Measurements from ENCODE around the gene LCN12.

Gene LCN12, protein sequence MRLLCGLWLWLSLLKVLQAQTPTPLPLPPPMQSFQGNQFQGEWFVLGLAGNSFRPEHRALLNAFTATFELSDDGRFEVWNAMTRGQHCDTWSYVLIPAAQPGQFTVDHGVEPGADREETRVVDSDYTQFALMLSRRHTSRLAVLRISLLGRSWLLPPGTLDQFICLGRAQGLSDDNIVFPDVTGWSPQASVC

DNA sequence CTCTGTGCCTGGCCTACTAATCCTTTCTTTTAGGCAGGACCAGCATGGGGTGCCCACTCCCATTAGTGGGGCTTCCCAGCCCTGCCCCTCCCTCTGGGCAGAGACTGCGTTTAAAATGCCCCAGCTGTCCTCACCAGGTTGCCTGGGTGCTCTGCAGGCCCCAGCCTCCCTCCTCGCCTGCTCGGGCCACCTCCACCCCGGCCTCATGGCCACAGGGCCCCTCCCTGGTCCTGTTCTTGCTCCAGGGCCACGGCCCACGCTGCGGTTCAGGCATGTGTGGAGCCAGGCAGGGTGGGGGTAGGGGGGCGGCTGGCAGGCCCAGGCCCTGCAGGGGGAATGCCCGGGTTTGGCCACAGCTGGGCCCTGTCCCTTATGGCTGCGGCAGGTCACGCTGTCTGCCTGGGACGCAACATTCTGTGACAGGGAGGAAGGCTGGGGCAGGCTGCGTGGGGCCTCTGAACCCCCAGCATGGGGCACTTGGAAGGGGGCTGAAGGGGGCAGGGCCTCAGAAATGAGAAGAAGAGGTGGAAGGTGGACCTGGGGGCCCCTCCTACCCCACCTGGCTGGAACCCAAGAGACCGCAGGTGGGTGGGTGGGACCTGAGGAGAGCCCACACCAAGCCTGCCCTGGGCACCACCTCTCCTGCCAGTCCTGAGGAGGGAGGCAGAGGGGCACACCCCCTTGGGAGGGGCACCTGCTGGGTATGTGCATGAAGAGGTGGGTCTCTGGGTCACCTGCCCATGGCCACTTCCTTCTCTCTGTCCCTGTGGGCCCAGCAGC is at the start of gene LCN12:
LCN12 (plus strand) TSS at position 733 of the 780 bp plus-strand sequence. CDS start 55 bp downstream, outside the sequence.
- DNase-seq (ENCODE audit: low read depth, low spot score), result no peak
- no peak within 1 kb of the TSS for H3K27ac ChIP-seq

DNA sequence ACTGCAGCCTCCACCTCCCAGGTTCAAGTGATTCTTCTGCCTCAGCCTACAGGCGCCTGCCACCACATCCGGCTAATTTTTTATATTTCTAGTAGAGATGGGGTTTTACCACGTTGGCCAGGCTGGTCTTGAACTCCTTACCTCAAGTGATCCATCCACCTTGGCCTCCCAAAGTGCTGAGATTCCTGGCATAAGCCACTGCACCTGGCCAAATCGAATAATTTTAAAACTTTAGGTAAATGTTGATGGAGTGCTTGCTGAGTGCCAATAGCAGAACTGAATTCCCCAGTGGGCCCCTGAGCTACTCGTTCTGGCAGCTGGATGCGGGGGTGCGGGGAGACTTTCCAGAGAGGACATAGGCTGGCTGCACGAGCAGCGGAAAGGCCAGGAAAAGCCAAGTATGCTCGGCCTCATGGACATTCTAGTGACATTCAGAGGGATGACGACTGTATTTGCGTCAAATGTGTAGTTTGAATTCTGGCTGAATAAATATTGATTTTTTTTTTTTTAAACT is 49.0 kb upstream of the LCN12 start:
- DNase-seq (ENCODE audit: low read depth, low spot score), result no peak
- peak overlapping the region; percentile 99 for H3K27ac ChIP-seq

DNA sequence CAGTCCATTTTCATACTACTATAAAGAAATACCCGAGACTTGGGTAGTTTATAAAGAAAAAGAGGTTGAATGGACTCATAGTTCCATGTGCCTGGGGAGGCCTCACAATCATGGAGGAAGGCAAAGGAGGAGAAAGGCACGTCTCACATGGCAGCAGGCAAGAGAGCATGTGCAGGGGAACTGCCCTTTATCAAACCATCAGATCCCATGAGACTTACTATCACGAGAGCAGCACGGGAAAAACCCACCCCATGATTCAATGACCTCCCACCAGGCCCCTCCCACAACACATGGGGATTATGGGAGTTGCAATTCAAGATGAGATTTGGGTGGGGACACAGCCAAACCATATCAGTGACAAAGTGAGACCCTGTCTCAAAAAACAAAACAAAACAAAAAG is 45.8 kb upstream of the LCN12 start:
- DNase-seq (ENCODE audit: low read depth, low spot score), result no peak

DNA sequence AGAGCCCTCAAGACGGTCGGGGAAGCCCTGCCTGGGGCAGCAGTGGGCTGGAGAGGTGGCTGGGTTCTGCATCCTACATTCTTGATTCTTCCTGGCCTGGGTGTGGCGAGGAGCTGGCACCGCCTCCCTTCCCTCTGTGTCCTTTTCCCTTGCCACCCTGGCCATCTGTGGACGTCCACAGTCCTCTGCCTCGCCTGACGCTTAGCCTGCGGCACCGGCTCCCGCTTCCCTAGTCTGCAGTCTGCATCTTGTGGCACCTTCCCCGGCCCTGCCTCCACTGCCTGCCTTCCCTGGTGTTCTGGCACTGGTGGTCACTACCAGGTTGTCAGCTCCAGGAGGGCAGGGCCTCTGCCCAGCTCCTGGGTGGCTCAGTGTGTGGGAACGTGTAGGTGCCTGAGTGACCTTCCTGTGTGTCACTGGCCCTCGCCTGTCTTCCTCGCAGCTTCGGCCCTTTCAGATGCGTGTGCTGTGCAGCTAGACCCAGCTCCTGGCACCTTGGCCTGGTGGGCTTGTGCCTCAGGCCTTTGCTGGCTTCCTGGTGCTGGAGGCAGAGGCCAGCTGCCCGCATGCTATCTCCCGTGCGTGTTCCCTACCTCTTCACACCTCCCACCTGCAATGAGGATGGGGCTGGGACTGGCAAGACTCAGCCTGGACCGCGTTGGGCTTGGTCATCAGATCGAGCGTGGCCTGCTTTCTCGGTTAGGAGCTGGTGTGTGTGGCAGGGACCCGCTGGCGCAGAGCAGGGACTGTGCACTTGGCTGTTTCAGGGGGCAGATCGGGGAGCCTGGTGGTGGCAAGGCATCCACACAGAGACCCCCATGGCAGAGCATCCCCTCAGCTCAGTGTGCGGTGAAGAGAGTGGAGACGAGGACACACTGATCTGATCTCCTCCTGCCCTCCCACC is 44.8 kb upstream of the LCN12 start:
- no peak overlapping the region for H3K27ac ChIP-seq
- no peak for DNase-seq (ENCODE audit: low read depth, low spot score)

More for the DNA sequence above, 45.8 kb upstream of the LCN12 start:
- no peak overlapping the region for H3K27ac ChIP-seq

DNA sequence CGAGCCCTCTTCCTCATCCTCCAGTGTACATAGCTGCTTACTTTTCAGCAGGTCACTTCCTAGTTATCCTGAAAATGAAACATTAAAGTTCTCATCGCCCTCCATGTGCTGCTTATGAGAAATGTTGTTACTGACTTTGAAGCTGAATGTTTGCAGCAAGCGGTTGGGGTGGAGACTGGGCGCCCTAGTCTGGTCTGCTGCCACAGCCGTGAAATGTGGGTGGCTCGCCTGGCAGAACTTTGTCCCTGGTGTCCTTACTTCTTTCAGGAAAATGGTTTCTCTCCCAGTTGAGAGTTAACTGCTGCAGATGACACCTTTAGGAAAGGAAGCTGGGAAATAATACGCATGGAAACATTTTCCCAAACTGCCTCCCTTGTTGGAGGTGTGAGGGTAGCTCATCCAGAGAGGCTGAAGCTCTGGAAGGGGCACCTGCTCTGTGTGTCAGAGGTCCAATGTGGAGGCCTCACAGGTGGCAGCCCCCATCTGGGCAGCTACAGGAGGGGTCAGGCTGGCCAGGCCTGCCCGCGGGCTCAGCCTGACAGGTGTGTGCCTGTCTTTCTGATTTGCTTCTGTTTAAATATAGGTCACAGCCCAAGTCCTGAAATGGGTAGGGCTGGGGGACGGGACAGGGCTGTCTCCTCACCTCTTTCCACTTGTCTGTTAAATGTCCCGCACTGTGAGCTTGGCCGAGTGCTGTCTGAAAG is 41.7 kb upstream of the LCN12 start:
- no peak for DNase-seq (ENCODE audit: low read depth, low spot score)
- H3K27ac ChIP-seq, result no peak overlapping the region

DNA sequence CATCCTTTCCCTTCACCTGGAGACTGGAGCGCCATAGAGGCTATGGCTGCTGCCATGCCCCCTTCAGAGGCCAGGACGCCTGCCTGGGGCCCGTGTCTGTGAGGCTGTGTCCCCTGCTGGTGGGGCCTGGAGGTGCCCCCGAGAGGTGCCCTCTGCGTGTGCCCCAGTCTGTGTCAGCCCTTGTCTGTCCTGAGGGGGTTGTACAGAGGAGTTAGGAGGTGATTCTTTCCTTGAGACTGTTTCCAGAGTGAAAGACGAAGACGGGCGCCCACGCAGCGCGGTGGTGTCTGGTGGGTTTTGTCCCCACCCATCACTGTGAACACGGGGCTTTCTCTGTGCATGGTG is 41.2 kb upstream of the LCN12 start:
- no peak overlapping the region for H3K27ac ChIP-seq
- no peak for DNase-seq (ENCODE audit: low read depth, low spot score)

DNA sequence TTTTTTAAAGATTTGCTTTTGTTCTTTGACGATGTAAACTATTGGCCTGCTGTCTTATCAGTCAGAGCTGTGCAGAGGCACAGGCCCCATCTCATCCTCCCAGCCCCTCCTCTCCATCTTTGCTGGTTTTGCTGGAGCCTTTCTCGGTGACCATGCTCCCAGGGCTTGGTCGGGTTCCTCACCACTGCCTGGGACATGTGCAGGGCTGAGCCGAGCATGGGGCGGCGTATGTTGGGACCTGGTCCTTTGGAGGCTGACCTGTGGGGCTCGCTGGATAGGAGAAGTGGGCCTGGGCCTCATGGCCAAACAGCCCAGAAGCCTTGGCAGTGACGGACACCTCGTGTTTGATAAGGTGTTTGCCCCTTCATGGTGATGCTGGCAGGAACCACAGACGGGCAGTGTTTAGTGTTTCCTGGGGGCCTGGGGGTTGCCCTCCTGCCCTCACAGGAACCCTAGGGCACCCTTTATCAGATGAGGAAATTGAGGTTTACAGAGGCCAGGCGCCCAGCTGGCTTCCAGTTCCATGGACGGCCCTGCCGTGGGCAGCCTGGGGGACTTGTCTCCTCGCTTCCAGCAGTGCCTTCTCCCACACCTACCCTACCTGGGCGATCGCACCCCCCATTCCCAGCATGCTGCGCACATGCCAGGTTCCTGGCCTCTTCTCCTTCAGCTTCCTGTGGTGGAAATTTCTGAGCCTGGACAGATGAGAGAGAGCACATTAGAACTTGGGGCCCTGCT is 38.2 kb upstream of the LCN12 start:
- no peak overlapping the region for H3K27ac ChIP-seq
- no peak for DNase-seq (ENCODE audit: low read depth, low spot score)

DNA sequence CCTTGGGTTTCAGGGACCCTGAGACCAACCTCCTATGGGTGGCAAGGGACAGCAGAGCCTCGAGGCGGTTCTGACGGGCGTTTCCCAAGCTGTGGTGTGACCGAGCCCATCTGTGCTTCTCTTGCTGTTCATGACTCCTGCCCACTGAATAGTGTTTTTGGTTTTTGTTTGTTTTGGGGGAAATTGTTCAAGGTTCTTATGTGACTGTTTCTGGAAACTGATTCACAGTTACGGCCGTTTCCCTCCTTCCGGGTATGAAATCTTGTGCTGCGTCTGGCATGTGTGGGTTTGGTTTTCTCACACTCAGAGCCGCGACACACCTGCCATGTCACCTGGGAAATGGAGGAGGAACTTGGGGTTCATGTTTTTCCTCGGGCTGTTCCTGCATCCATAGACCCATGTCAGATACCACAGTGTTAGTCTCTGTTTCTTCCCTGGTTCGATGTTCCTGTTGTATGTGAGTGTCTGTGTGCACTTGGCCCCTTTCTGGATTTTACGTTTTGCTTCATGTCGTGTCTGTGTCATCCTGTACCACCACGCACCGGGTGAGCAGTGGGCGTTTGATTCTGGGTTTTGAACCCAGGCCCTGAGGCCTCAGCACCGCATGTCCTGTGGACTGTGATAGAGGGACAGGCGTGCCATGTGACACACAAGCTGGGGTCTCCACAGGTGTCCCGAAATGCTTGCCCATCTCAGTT is 36.3 kb upstream of the LCN12 start:
- H3K27ac ChIP-seq, result no peak overlapping the region

DNA sequence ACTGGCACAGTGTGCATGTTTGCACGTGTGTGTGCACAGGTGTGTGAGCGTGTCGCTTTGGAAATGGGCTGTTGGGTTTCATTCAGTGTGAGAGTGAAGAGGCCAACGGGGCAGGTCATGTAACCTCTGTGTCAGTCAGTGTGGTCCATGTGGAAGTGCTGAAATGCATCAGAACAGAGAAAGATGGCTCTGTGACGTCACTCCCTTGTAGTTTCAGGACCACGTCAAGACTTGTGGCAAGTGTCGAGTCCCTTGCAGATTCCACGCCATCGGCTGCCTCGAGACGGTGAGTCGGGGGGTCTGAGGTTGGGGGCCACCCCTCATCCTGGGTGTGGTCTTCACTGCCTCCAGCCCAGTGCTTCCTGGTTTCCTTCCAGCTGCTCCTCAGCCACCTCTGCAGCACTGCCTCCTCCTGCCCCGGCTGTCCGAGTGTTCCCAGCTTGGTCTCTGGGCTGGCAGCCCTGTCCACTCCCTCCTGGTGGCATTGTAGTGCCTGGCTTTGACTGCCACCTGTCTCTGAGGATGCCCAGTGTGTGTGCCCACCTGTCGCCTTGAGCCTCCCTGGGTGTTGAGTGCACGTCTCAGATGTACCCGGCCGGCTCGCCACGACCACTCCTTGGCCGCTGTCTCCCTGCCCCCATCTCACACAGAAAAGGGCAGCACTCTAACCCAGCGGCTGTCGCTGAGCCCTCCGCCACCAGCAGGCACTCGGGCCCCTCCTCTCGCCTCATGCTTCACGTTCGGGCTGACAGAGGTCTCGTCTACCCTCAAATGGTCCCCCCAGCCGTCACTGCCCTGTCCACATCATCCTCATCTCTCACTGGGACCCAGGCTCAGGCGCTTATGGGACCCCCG is 35.5 kb upstream of the LCN12 start:
- no peak for DNase-seq (ENCODE audit: low read depth, low spot score)
- H3K27ac ChIP-seq, result no peak overlapping the region

More for the DNA sequence above, 36.3 kb upstream of the LCN12 start:
- DNase-seq (ENCODE audit: low read depth, low spot score), result no peak

DNA sequence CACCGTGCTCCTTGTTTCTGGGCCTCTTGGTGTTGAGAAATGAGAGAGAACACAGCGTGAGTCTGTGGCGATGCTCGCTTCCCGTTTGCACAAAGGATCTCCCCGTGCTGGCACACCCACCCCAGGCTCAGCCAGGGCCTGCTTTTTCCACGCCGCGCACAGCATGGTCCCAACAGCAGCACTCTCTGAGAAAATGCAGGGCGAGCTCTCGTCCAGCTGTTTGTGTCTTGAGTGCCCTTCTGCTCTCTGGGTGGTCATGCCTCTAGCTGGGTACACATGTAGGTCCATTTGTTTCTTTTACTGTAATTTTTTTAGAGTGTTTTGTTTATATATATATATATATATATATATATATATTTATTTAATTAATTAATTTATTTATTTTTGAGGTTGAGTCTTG is 34.2 kb upstream of the LCN12 start:
- no peak overlapping the region for H3K27ac ChIP-seq
- no peak for DNase-seq (ENCODE audit: low read depth, low spot score)

DNA sequence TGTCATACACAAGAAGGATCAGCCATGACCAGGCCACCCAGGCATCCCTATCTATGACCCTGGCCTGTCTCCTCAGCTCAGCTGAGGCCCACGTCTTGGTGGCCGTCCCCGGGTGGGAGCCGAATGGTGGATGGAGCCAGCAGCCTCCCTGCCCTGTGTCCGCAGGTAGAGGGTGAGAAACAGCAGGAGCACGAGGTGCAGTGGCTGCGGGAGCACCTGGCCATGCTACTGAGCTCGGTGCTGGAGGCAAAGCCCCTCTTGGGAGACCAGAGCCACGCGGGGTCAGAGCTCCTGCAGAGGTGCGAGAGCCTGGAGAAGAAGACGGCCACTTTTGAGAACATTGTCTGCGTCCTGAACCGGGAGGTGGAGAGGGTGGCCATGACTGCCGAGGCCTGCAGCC is 32.0 kb upstream of the LCN12 start:
- no peak for DNase-seq (ENCODE audit: low read depth, low spot score)
- H3K27ac ChIP-seq, result no peak overlapping the region

DNA sequence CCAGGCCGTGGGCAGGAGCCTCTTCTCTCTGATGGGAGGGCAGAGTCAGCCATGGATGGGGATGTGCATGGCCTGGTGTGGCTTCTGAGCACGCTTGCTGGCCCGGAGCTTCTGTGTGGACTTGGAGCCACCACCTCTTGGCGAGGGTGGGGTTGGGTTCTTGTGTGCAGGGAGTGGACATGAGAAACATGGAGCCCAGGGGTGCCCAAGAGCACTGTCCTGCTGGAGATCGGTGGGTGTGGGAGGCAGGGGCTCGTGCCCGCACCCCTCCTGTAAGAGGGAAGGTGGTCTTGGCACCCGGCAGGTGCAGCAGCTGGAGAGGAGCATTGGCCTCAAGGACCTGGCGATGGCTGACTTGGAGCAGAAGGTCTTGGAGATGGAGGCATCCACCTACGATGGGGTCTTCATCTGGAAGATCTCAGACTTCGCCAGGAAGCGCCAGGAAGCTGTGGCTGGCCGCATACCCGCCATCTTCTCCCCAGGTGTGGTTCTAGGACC is 31.3 kb upstream of the LCN12 start:
- DNase-seq (ENCODE audit: low read depth, low spot score), result no peak
- H3K27ac ChIP-seq, result no peak overlapping the region

DNA sequence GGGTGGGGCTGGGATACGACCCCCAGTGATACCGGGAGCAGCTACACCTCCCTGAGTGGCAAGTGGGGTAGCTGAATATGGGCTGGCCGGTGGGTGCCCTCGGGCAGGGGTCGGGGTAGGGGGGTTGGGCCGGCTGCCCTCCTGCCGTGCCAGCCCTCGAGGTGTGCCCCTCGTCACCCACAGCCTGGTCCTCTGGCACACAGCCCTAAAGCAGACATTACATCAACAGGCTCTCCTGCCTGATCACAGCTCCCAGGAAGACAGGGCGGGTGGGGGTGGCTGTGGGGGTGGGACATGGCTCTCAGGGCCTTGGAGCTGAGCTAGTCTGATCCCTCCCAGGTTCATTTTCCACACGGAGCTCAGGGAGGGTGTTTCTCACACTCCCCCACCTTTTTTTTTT is 30.8 kb upstream of the LCN12 start:
- no peak for DNase-seq (ENCODE audit: low read depth, low spot score)
- H3K27ac ChIP-seq, result no peak overlapping the region

DNA sequence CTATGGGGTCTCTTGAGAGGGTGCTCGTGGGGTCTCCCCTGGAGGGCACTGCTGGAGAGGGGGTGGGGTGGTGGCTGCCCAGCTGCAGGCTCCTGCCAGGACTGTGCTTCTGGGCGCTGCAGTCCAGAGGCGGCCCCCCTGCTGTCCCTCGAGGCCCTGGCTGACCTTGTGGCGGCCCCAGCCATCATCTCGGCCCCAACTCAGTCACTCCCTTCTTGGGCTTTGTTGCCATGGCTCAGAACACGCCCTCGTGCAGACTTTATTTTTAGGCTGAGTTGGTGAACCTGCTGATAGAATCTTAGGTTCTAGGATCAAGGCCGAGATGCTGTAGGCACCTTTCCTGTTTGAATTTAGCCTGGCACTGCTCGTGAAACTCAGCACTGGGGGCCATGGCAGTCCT is 30.4 kb upstream of the LCN12 start:
- H3K27ac ChIP-seq, result no peak overlapping the region

DNA sequence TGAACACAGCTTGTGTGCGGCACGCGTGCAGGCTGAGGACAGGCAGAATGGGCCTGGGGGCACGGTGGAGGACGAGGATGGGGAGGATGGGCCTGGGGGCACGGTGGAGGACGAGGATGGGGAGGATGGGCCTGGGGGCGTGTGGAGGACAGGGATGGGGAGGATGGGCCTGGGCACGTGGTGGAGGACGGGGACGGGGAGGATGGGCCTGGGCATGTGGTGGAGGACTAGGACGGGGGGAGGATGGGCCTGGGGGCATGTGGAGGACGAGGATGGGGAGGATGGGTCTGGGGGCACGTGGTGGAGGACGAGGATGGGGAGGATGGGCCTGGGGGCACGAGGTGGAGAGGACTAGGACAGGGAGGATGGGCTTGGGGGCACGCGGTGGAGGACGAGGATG is 29.5 kb upstream of the LCN12 start:
- H3K27ac ChIP-seq, result no peak overlapping the region
- DNase-seq (ENCODE audit: low read depth, low spot score), result no peak

More for the DNA sequence above, 30.4 kb upstream of the LCN12 start:
- DNase-seq (ENCODE audit: low read depth, low spot score), result no peak

DNA sequence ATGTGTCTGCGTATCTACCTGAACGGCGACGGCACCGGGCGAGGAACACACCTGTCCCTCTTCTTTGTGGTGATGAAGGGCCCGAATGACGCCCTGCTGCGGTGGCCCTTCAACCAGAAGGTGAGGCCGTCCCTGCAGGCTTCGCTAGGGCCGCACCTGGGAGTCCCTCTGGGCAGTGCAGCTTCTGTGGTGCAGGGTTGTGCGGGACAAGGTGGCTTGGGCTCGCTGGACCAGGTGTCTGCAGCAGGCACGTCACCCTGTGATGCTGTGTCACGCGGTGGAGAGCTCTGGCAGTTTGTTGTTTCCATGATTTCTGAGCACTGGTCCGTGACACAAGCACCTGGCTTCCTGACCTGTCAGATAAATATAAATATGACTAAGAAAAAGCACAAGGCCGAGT is 28.2 kb upstream of the LCN12 start:
- no peak for DNase-seq (ENCODE audit: low read depth, low spot score)
- H3K27ac ChIP-seq, result no peak overlapping the region

DNA sequence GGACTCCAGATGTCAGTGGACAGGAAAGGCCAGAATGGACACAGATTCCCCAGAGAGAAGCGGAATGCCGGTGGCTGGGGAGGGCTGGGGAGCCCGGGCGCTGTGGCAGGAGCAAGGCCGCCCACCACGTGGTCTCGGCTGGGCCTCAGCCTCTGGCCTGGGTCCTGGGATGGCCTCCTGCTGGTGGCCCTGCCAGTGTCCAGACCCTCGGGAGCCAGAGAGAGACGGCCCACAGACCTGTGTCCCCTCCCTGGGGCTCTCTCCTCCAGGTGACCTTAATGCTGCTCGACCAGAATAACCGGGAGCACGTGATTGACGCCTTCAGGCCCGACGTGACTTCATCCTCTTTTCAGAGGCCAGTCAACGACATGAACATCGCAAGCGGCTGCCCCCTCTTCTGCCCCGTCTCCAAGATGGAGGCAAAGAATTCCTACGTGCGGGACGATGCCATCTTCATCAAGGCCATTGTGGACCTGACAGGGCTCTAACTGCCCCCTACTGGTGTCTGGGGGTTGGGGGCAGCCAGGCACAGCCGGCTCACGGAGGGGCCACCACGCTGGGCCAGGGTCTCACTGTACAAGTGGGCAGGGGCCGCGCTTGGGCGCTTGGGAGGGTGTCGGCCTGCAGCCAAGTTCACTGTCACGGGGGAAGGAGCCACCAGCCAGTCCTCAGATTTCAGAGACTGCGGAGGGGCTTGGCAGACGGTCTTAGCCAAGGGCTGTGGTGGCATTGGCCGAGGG is 26.5 kb upstream of the LCN12 start:
- no peak for DNase-seq (ENCODE audit: low read depth, low spot score)
- no peak overlapping the region for H3K27ac ChIP-seq
